ENCODE results near the gene FAM151A.

The FAM151A gene

GRCh38 chr1:54623216-54624007 lies at the start of gene FAM151A:
Gene FAM151A (minus strand): TSS chr1:54623525. CDS start chr1:54623395, 130 bp downstream.
- no peak for DNase-seq (ENCODE audit: low read depth in 2 of 2, low spot score in 1 of 2)

DNA sequence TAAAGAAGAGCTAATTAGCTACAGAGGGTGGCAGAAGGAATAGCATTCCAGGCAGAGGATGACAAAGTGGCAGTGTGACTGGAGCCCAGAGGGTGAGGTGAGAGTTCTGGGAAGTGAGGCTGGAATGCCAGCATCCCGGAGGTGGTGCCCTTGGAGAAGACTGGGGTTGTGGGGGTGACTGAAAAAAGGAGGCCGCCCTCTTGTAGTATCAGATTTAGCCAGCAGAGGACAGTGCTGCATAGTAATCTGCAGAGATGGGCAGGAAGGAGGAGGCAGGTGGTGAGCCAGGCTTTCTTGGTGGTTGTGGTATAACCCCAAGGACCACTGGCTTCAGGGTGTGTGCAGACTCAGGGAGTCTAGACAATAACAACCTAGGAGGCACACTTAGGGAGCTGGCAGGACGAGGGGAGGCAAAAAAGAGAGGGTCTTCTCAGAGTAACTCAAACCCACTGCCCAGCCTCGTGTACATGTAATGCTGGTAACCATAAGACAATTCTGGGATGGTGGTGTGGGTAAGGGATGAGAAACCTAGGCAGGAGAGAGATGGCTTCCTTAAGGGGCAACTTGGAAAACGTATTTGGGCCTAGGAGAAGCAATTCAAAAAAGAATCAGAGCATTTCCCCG lies 48.8 kb upstream of the FAM151A start:
- DNase-seq (ENCODE audit: low read depth in 2 of 2, low spot score in 1 of 2): peak; percentile 5 to 35

DNA sequence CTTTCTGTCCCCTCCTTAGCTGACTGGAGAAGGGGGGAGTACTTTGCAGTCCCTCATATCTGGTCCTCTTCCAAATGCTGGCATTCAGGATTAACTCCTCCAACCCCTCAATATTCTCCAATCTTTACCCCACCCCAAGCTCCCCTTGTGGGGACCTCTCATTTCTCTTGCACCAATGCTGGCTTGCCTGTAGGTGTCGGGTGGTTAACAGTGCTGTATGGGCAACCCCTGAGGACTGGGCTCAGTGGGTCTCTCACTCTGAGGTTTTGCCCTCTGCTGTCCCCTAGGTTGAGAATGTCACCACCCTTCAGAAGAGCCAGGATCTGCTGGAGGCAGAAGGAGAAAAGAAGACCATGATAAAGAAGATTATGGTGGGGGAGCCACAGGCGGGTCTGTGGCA lies 45.2 kb upstream of the FAM151A start:
- DNase-seq (ENCODE audit: low read depth in 2 of 2, low spot score in 1 of 2): no peak

GRCh38 chr1:54667797-54668196 lies 44.5 kb upstream of the FAM151A start:
- DNase-seq (ENCODE audit: low read depth in 2 of 2, low spot score in 1 of 2): no peak

- no peak for DNase-seq (ENCODE audit: low read depth in 2 of 2, low spot score in 1 of 2)
Measured at GRCh38 chr1:54666333-54666732, 43.0 kb upstream of the FAM151A start.

- DNase-seq (ENCODE audit: low read depth in 2 of 2, low spot score in 1 of 2): no peak
Measured at GRCh38 chr1:54665852-54666251, 42.5 kb upstream of the FAM151A start.

DNA sequence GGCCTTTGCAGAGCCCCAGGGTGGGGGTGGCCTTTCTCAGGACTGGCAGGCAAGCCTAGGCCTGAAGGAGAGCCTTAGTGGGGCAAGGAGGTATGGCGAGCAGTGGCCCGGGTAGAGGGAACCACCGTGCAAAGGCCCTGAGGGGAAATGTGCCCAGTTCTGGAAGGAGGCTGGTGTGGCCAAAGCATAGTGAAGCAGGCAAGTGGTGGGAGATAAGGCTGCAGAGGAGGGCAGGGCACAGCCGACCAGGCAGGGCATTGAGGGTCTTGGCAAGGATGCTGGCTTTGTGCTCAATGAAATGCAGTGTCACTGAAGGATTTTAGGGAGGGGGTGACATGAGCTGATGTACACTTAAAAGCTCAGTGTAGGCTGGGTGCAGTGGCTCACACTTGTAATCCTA lies 41.0 kb upstream of the FAM151A start:
- no peak for DNase-seq (ENCODE audit: low read depth in 2 of 2, low spot score in 1 of 2)

- DNase-seq (ENCODE audit: low read depth in 2 of 2, low spot score in 1 of 2): no peak
Measured at GRCh38 chr1:54663725-54664124, 40.4 kb upstream of the FAM151A start.

DNA sequence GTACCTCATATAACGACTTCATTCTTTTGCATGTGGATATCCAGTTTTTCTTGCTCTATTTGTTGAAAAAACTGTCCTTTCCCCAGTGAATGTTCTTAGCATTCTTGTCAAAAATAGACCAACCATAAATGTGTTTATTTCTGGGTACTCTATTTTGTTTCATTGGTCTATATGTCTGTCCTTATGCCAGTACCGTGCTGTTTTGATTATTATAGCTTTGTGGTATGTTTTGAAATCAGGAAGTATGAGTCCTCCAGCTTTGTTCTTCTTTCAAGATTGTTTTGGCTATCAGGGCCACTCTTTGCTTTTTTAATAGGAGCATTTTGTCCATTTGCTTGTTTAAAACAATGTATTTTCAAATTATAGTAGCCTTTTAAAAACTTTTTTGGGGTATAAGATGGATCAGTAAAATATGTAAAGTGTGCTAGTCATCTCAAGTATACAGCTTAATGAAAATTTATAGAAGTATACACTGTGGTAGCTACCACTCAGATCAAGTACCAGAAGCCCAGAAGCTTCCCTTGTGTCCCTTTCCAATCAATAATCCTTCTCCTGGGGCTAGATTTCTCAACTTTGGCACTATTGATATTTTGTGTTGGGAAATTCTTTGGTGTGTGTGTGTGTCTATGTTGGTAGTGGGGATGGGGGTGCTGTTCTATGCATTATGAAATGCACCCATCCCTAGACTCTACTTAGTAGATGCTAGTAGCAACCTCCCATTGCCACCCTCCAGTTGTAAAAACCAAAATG lies 35.0 kb upstream of the FAM151A start:
- DNase-seq (ENCODE audit: low read depth in 2 of 2, low spot score in 1 of 2): no peak

DNA sequence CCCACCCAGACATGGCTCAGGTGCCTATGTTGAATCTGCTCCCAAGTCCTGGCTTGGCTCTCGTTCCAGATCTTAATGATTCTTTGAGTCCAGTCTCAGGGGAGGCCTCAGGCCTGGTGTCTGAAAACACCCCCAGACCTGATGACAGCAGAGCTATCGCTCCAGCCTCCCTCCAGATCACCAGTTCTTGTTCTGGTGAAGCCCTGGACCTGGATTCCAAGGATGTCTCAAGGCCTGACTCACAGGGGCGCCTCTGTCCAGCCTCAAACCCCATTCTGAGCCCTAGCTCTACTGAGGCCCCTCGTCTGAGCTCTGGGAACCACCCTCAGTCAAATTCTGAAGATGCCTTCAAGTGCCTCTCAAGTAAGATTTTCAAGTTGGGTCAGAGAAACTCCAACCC lies 29.7 kb upstream of the FAM151A start:
- no peak for DNase-seq (ENCODE audit: low read depth in 2 of 2, low spot score in 1 of 2)

- DNase-seq (ENCODE audit: low read depth in 2 of 2, low spot score in 1 of 2): no peak
Measured at GRCh38 chr1:54652168-54652567, 28.8 kb upstream of the FAM151A start.

DNA sequence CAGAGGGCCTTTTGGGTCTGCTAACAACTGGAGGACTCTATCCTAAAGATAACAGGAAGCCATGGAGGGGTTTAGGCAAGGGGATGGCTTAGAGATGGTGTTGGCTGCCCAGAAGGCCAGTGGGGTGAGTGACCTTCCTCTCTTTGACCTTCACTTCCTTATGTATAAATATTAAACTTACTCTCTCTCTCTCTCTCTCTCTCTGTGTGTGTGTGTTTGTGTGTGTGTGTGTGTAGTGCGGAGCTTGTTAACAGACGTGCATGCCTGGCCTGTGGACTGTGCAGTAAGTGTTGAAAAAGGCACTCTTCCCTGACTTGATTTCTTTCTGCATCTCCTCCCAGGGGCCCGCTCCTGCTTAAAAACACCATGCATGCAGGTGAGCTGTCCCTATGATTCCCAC lies 28.3 kb upstream of the FAM151A start:
- DNase-seq (ENCODE audit: low read depth in 2 of 2, low spot score in 1 of 2): no peak

DNA sequence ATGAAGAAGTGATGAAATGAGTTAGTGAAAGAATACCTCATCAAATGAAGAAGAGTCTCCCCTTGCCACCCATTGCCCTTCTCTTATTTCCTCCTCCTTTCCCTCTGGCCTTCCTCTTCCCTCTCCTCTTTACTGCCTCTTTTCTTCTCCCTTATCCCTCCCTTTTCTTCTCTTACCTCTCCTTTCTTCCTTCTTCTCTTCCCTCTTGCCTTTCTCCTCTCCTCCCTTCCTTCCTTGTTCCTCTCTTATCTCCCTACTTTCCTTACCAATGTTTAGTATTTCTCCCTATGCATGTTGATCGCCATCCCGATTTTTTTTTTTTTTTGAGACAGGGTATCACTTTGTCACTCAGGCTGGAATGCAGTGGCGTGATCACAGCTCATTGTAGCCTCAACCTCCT lies 27.1 kb upstream of the FAM151A start:
- DNase-seq (ENCODE audit: low read depth in 2 of 2, low spot score in 1 of 2): no peak

DNA sequence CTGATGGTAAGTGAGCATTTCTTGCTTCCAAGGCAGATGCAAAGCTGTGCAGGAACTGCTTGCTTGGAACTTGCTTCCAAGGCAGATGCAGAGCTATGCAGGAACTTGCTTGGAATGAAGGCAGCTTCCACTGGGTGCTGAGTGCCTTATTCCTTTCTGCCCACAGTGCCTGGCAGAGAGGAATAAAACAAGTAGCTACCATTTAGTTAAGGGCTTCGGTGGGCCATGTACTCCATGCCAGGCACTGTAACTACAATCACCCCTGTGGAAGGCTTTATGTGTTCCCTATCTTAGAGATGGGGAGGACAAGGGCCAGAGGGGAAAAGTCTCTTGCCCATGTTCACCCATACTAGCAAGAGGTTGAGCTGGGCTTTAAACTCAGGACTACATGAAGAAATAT lies 26.6 kb upstream of the FAM151A start:
- DNase-seq (ENCODE audit: low read depth in 2 of 2, low spot score in 1 of 2): no peak

GRCh38 chr1:54649130-54649898 lies 26.0 kb upstream of the FAM151A start:
- DNase-seq (ENCODE audit: low read depth in 2 of 2, low spot score in 1 of 2): no peak

DNA sequence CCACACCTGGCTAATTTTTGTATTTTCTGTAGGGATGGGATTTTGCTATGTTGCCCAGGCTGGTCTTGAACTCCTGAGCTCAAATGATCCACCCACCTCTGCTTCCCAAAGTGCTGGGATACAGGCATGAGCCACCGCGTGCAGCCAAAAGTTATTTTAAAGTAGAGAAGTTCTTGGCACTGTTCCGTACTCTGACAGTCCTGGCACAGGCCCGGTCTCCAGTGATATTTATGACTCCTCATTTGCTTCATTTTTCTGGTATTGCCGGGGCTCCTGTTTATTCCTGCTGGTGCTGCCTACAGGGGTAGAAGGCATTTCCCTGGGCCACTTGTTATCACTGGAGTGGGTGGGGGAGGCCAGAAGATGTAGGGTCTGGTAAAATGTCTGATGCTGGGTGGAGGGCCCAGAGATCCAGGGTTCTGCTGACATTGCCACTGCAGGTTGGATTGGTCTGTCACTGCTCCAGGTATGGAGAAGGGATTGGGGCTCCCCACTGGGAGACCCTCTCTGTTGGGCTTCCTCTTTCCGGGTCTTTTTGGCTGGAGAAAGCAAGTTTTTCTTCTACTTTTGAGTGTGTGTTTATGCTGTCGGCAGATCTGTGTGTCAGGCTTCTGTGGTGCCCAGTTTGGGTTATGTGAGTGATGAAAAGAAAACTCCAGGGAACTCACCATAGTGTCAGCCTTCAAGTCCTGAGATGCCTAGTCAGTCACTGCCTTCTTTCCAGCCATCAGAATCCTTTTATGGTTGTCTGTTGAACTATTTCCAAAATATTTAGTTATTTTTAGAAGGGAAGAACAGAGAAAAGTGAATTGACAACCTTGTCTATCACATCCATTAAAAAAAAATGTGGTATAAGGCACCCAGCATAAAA lies 22.7 kb upstream of the FAM151A start:
- DNase-seq (ENCODE audit: low read depth in 2 of 2, low spot score in 1 of 2): no peak

GRCh38 chr1:54643736-54644135 lies 20.4 kb upstream of the FAM151A start:
- DNase-seq (ENCODE audit: low read depth in 2 of 2, low spot score in 1 of 2): no peak

GRCh38 chr1:54640863-54641836 lies 17.8 kb upstream of the FAM151A start, which contains the start of gene MROH7:
Gene MROH7 (plus strand): TSS chr1:54641786. CDS start chr1:54652927, 11,141 bp downstream.
- DNase-seq (ENCODE audit: low read depth in 2 of 2, low spot score in 1 of 2): no peak

- no peak for DNase-seq (ENCODE audit: low read depth in 2 of 2, low spot score in 1 of 2)
Measured at GRCh38 chr1:54640361-54640760, 17.0 kb upstream of the FAM151A start.
